ENCODE results near the gene PCDHB11. TPM values are rescaled to one million over a fixed set of nuclear protein-coding genes. Genes with fewer than 3 reads are reported as not detected.
"Not testable (repeated sequence)": the region's sequence is repeated elsewhere in the genome, so short reads cannot be mapped to it uniquely, and the experiment has no call there.

PCDHB11 gene
- polyA plus RNA-seq, 3 donors, result not detected

DNA sequence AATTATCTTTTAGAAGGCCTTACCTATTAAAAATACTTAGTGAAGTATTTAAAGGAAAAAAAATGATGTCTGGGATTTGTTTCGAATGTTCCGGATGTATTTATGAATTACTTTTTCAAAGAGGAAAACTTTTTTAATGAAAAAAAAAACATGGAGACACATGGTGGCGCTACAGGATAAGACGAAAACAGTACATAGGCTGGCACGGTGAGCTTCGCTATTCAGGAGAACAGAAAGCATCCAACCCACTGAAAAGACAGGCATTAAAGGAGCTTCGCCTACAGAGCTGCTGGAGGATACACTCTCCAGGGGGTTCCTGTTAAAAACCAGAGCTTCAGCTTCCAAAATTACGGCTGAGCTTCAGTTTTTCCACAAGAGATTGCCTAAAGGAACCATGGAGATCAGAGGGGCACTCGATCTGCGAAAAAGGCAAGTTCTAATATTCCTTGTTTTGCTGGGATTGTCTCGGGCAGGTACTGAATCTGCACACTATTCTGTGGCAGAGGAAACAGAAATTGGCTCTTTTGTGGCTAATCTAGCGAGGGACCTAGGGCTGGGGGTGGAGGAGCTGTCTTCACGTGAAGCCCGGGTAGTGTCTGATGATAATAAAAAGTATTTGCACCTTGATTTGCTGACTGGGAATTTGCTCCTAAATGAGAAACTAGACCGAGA, 23.8 kb downstream of the PCDHB11 start, which contains the start of gene PCDHB14:
TSS of gene PCDHB14 (plus strand) at position 232 of the 672 bp plus-strand sequence. CDS start at position 395, 163 bp downstream.
- H3K9me3 Mint-ChIP-seq, result peaks cover 23 to 43% (median 39%) of the 10 kb centered on the region in 7 donors
- intact Hi-C loops (cut with micrococcal nuclease), result no loop called here
- no peak within 1 kb of the TSS for H3K4me3 Mint-ChIP-seq
- no peak for DNase-seq
- H3K36me3 ChIP-seq (replicated peaks in 1 of 2; ENCODE audit: control insufficient read depth in 1 of 2, insufficient read depth in 2 of 2, low read length in 2 of 2), result no peaks in the 10 kb centered on the region
- H3K4me1 Mint-ChIP-seq, result no peaks in the 10 kb centered on the region
- H3K27me3 Mint-ChIP-seq (ENCODE audit: low read depth in 3 of 3), result peaks cover 14 to 27% (median 19%) of the 10 kb centered on the region in 3 donors
- H3K27ac ChIP-seq (ENCODE audit: low read depth in 1 of 2, low read length in 2 of 2), result no peak within 1 kb of the TSS
- peaks cover 2 to 6% of the 10 kb centered on the region in 2 donors for H3K36me3 Mint-ChIP-seq
- H3K27ac Mint-ChIP-seq, result no peak within 1 kb of the TSS
- no peaks in the 10 kb centered on the region for H3K4me1 ChIP-seq (ENCODE audit: control insufficient read depth in 1 of 2, insufficient read depth in 2 of 2, low read length in 2 of 2)
- peaks cover 18 to 29% of the 10 kb centered on the region in 2 donors for H3K9me3 ChIP-seq (replicated peaks in 1 of 2; ENCODE audit: control insufficient read depth in 1 of 2, insufficient read depth in 1 of 2, low read length in 2 of 2)
- H3K79me2 ChIP-seq (ENCODE audit: insufficient read depth, low read length), result no peaks in the 10 kb centered on the region
- no peak within 1 kb of the TSS for H2AFZ ChIP-seq (ENCODE audit: insufficient read depth, low read depth, low read length, poor library complexity, severe bottlenecking)
- no peak within 1 kb of the TSS for H3K4me2 ChIP-seq (replicated peaks; ENCODE audit: extremely low read depth, low read length, poor library complexity, severe bottlenecking)
- no peak within 1 kb of the TSS for H3K4me3 ChIP-seq (replicated peaks in 1 of 3; ENCODE audit: low read depth in 2 of 3, low read length in 3 of 3)
- TF ChIP-seq, protein P1, sequence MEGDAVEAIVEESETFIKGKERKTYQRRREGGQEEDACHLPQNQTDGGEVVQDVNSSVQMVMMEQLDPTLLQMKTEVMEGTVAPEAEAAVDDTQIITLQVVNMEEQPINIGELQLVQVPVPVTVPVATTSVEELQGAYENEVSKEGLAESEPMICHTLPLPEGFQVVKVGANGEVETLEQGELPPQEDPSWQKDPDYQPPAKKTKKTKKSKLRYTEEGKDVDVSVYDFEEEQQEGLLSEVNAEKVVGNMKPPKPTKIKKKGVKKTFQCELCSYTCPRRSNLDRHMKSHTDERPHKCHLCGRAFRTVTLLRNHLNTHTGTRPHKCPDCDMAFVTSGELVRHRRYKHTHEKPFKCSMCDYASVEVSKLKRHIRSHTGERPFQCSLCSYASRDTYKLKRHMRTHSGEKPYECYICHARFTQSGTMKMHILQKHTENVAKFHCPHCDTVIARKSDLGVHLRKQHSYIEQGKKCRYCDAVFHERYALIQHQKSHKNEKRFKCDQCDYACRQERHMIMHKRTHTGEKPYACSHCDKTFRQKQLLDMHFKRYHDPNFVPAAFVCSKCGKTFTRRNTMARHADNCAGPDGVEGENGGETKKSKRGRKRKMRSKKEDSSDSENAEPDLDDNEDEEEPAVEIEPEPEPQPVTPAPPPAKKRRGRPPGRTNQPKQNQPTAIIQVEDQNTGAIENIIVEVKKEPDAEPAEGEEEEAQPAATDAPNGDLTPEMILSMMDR (IDR thresholded peaks at IDR 0.05), result no peak
- no peaks in the 10 kb centered on the region for H4K20me1 ChIP-seq (ENCODE audit: insufficient read depth, low read length)
- H3K27me3 ChIP-seq (ENCODE audit: control insufficient read depth in 2 of 2, insufficient read depth in 2 of 2, low read length in 2 of 2), result peaks cover 2 to 16% of the 10 kb centered on the region in 2 donors
- H3K9ac ChIP-seq (ENCODE audit: insufficient read depth, low read length, poor library complexity, severe bottlenecking), result no peak within 1 kb of the TSS
- 28% methylated on average over 13 of the region's 15 CpGs for WGBS (ENCODE audit: insufficient coverage)

DNA sequence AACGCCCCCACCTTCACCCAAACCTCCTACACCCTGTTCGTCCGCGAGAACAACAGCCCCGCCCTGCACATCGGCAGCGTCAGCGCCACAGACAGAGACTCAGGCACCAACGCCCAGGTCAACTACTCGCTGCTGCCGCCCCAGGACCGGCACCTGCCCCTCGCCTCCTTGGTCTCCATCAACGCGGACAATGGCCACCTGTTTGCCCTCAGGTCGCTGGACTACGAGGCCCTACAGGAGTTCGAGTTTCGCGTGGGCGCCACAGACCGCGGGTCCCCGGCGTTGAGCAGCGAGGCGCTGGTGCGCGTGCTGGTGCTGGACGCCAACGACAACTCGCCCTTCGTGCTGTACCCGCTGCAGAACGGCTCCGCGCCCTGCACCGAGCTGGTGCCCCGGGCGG, 25.4 kb downstream of the PCDHB11 start:
- H3K36me3 ChIP-seq (replicated peaks in 1 of 2; ENCODE audit: control insufficient read depth in 1 of 2, insufficient read depth in 2 of 2, low read length in 2 of 2); H3K79me2 ChIP-seq (ENCODE audit: insufficient read depth, low read length); H3K36me3 Mint-ChIP-seq; H3K4me2 ChIP-seq (replicated peaks; ENCODE audit: extremely low read depth, low read length, poor library complexity, severe bottlenecking); H4K20me1 ChIP-seq (ENCODE audit: insufficient read depth, low read length); H3K27ac ChIP-seq (ENCODE audit: low read depth in 1 of 2, low read length in 2 of 2); H3K9ac ChIP-seq (ENCODE audit: insufficient read depth, low read length, poor library complexity, severe bottlenecking); H3K4me1 Mint-ChIP-seq; intact Hi-C loops (cut with micrococcal nuclease); H2AFZ ChIP-seq (ENCODE audit: insufficient read depth, low read depth, low read length, poor library complexity, severe bottlenecking); H3K4me3 ChIP-seq (replicated peaks in 1 of 3; ENCODE audit: low read depth in 2 of 3, low read length in 3 of 3); H3K4me1 ChIP-seq (ENCODE audit: control insufficient read depth in 1 of 2, insufficient read depth in 2 of 2, low read length in 2 of 2); DNase-seq: not testable (repeated sequence)
- Mint-ChIP-seq H3K27ac (peak overlapping the region in 1 of 7 donors; percentile 27), H3K27me3 (ENCODE audit: low read depth in 3 of 3) (peaks cover 14 to 27% (median 20%) of the 10 kb centered on the region in 3 donors), H3K4me3 (peak overlapping the region in 1 of 2 donors; percentile 35), H3K9me3 (peaks cover 18 to 37% (median 31%) of the 10 kb centered on the region in 7 donors)
- H3K9me3 ChIP-seq (replicated peaks in 1 of 2; ENCODE audit: control insufficient read depth in 1 of 2, insufficient read depth in 1 of 2, low read length in 2 of 2), result peaks cover 18% of the 10 kb centered on the region in 2 donors
- peaks cover 2 to 16% of the 10 kb centered on the region in 2 donors for H3K27me3 ChIP-seq (ENCODE audit: control insufficient read depth in 2 of 2, insufficient read depth in 2 of 2, low read length in 2 of 2)
- 13% methylated on average over 13 of the region's 40 CpGs for WGBS (ENCODE audit: insufficient coverage)

GRCh38 chr5:141225421-141225820, 26.0 kb downstream of the PCDHB11 start:
- H3K4me1 ChIP-seq (ENCODE audit: control insufficient read depth in 1 of 2, insufficient read depth in 2 of 2, low read length in 2 of 2); DNase-seq; H3K9ac ChIP-seq (ENCODE audit: insufficient read depth, low read length, poor library complexity, severe bottlenecking); H3K79me2 ChIP-seq (ENCODE audit: insufficient read depth, low read length); intact Hi-C loops (cut with micrococcal nuclease); H3K36me3 ChIP-seq (replicated peaks in 1 of 2; ENCODE audit: control insufficient read depth in 1 of 2, insufficient read depth in 2 of 2, low read length in 2 of 2); H2AFZ ChIP-seq (ENCODE audit: insufficient read depth, low read depth, low read length, poor library complexity, severe bottlenecking); H3K27ac Mint-ChIP-seq; H3K4me3 ChIP-seq (replicated peaks in 1 of 3; ENCODE audit: low read depth in 2 of 3, low read length in 3 of 3); H3K36me3 Mint-ChIP-seq; H3K4me3 Mint-ChIP-seq; H3K4me2 ChIP-seq (replicated peaks; ENCODE audit: extremely low read depth, low read length, poor library complexity, severe bottlenecking); H3K27ac ChIP-seq (ENCODE audit: low read depth in 1 of 2, low read length in 2 of 2); H3K4me1 Mint-ChIP-seq; H4K20me1 ChIP-seq (ENCODE audit: insufficient read depth, low read length): not testable (repeated sequence)
- Mint-ChIP-seq H3K9me3 (peaks cover 18 to 37% (median 32%) of the 10 kb centered on the region in 7 donors), H3K27me3 (ENCODE audit: low read depth in 3 of 3) (peaks cover 12 to 27% (median 20%) of the 10 kb centered on the region in 3 donors)
- WGBS (ENCODE audit: insufficient coverage), result 41% methylated on average over 12 of the region's 30 CpGs
- Histone ChIP-seq H3K9me3 (replicated peaks in 1 of 2; ENCODE audit: control insufficient read depth in 1 of 2, insufficient read depth in 1 of 2, low read length in 2 of 2) (peaks cover 18% of the 10 kb centered on the region in 2 donors), H3K27me3 (ENCODE audit: control insufficient read depth in 2 of 2, insufficient read depth in 2 of 2, low read length in 2 of 2) (peaks cover 2 to 16% of the 10 kb centered on the region in 2 donors)
